ENCODE measurements around the gene MCM9.

The MCM9 gene

DNA sequence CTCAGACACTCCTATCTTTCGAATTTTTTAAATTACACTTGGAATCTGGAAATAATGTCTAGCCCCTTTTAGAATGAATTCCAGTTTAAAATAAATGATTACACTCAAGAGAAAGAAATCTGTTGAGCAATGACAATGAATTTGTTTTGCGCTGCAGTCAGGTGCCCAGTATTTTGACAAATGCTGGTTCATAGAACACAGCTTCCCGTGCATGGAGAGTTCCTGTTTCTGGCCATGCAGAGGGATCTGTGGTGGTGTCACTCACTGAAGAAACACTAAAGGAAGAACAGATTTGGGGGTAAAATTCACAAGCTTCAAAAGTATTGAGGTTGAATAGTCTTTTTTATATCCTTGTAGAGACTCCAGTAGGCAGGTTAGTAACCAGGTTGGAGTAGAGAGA is 170.2 kb downstream of the MCM9 start:
- ChIA-PET CTCF (no interaction called here), POLR2A (ENCODE audit: low non-redundant PET) (no interaction called here)
- DNase-seq (ENCODE audit: low spot score): no peak
- no peak overlapping the region for H3K27ac ChIP-seq
- TF ChIP-seq, protein P1, sequence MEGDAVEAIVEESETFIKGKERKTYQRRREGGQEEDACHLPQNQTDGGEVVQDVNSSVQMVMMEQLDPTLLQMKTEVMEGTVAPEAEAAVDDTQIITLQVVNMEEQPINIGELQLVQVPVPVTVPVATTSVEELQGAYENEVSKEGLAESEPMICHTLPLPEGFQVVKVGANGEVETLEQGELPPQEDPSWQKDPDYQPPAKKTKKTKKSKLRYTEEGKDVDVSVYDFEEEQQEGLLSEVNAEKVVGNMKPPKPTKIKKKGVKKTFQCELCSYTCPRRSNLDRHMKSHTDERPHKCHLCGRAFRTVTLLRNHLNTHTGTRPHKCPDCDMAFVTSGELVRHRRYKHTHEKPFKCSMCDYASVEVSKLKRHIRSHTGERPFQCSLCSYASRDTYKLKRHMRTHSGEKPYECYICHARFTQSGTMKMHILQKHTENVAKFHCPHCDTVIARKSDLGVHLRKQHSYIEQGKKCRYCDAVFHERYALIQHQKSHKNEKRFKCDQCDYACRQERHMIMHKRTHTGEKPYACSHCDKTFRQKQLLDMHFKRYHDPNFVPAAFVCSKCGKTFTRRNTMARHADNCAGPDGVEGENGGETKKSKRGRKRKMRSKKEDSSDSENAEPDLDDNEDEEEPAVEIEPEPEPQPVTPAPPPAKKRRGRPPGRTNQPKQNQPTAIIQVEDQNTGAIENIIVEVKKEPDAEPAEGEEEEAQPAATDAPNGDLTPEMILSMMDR (conservative IDR thresholded peaks at IDR 0.05; ENCODE audit: low read depth): no peak
